Measurements from ENCODE around the gene UBE3C.

DNA sequence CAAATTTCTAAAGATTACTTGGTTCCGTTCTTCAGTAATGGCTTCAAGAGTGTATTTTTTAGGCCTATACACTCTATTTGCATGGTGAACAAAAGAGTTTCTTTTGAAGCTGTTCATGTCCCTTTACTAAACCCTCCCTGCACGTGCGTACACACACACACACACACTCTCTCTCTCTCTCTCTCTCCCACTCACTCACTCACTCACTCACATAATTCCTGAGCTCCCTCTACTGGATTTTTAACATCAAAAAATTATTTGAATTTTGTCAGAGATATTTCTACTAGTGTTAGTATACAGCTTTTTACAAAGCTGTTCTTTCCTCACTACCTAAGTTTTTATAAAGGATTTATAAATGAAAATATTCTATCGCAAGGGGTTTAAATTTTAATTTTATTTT is 85.9 kb downstream of the UBE3C start:
- TF ChIP-seq, protein P1, sequence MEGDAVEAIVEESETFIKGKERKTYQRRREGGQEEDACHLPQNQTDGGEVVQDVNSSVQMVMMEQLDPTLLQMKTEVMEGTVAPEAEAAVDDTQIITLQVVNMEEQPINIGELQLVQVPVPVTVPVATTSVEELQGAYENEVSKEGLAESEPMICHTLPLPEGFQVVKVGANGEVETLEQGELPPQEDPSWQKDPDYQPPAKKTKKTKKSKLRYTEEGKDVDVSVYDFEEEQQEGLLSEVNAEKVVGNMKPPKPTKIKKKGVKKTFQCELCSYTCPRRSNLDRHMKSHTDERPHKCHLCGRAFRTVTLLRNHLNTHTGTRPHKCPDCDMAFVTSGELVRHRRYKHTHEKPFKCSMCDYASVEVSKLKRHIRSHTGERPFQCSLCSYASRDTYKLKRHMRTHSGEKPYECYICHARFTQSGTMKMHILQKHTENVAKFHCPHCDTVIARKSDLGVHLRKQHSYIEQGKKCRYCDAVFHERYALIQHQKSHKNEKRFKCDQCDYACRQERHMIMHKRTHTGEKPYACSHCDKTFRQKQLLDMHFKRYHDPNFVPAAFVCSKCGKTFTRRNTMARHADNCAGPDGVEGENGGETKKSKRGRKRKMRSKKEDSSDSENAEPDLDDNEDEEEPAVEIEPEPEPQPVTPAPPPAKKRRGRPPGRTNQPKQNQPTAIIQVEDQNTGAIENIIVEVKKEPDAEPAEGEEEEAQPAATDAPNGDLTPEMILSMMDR (IDR thresholded peaks at IDR 0.05) = no peak
- TF ChIP-seq POLR2A (IDR thresholded peaks at IDR 0.05) = no peak

All from lower leg skin (tissue), 3 donors.